CD1c-positive myeloid dendritic cell (primary cell): Measurements from ENCODE around the gene RAB31.

Experiments used
- DNase-seq: peaks from one replicate; pipeline ENCODE4 v3.0.0-alpha.2; 2016; ENCODE audit errors: extremely low spot score

Gene RAB31

GRCh38 chr18:9737472-9738121 is 29.5 kb downstream of the RAB31 start:
- no peak for DNase-seq

- DNase-seq: no peak
These were observed 30.3 kb downstream of the RAB31 start for GRCh38 chr18:9738266-9738969.

GRCh38 chr18:9739516-9739915 is 31.4 kb downstream of the RAB31 start:
- DNase-seq: no peak

- peak; percentile 78 for DNase-seq
These were observed 32.0 kb downstream of the RAB31 start for GRCh38 chr18:9740071-9740470.

GRCh38 chr18:9741406-9741792 is 33.3 kb downstream of the RAB31 start:
- DNase-seq: no peak

GRCh38 chr18:9741793-9742523 is 33.9 kb downstream of the RAB31 start:
- DNase-seq: no peak

GRCh38 chr18:9742524-9743131 is 34.5 kb downstream of the RAB31 start:
- DNase-seq: peak; percentile 42

GRCh38 chr18:9743200-9744016 is 35.3 kb downstream of the RAB31 start:
- DNase-seq: peak; percentile 81

- no peak for DNase-seq
These were observed 38.9 kb downstream of the RAB31 start for GRCh38 chr18:9746958-9747357.

GRCh38 chr18:9749611-9750010 is 41.5 kb downstream of the RAB31 start:
- no peak for DNase-seq

- no peak for DNase-seq
These were observed 42.0 kb downstream of the RAB31 start for GRCh38 chr18:9750112-9750511.

GRCh38 chr18:9750606-9751304 is 42.7 kb downstream of the RAB31 start:
- no peak for DNase-seq

GRCh38 chr18:9751371-9752031 is 43.4 kb downstream of the RAB31 start:
- no peak for DNase-seq

- DNase-seq: peak; percentile 66
These were observed 45.7 kb downstream of the RAB31 start for GRCh38 chr18:9753846-9754245.

GRCh38 chr18:9755110-9755509 is 47.0 kb downstream of the RAB31 start:
- DNase-seq: no peak

GRCh38 chr18:9755615-9756014 is 47.5 kb downstream of the RAB31 start:
- peak; percentile 82 for DNase-seq

GRCh38 chr18:9756271-9756932 is 48.3 kb downstream of the RAB31 start:
- no peak for DNase-seq

GRCh38 chr18:9756933-9757470 is 48.9 kb downstream of the RAB31 start:
- no peak for DNase-seq

GRCh38 chr18:9757827-9758621 is 49.9 kb downstream of the RAB31 start:
- DNase-seq: no peak
